GM23248 (cell line): ENCODE measurements around the gene BMPR1B. TPM values are rescaled to one million over a fixed set of nuclear protein-coding genes. Genes with fewer than 3 reads are reported as not detected.
"Not testable (repeated sequence)": the region's sequence is repeated elsewhere in the genome, so short reads cannot be mapped to it uniquely, and the experiment has no call there.

Experiments
- DNase-seq: peaks from one replicate; pipeline ENCODE4 v3.0.0-alpha.2; 2015
- H2AFZ ChIP-seq: fragments of 200-600 bp; sonication (generic); 2 replicates; pipeline ENCODE4 v1.6.1; 2016; ENCODE audit warnings: antibody characterized with exemption
- H3F3A ChIP-seq: fragments of 200-600 bp; sonication (generic); 2 replicates; pipeline ENCODE4 v1.6.1; 2016; ENCODE audit warnings: mild to moderate bottlenecking, antibody characterized with exemption, mixed run types; ENCODE audit not compliant: insufficient read depth
- H3K27ac ChIP-seq: fragments of 200-600 bp; sonication (generic); 2 replicates; pipeline ENCODE4 v1.5.1; 2016; ENCODE audit warnings: mild to moderate bottlenecking
- H3K27me3 ChIP-seq: fragments of 200-600 bp; sonication (generic); replicated peaks from 2 replicates; pipeline ENCODE4 v1.6.1; 2016; ENCODE audit warnings: mild to moderate bottlenecking; ENCODE audit not compliant: insufficient read depth
- H3K36me3 ChIP-seq: fragments of 200-600 bp; sonication (generic); 2 replicates; pipeline ENCODE4 v1.6.1; 2016; ENCODE audit warnings: low read depth, mild to moderate bottlenecking
- H3K4me1 ChIP-seq: fragments of 200-600 bp; sonication (generic); 2 replicates; pipeline ENCODE4 v1.6.1; 2016; ENCODE audit warnings: mild to moderate bottlenecking; ENCODE audit not compliant: insufficient read depth
- H3K4me2 ChIP-seq: fragments of 200-600 bp; sonication (generic); one replicate; pipeline ENCODE4 v1.6.1; 2016; ENCODE audit warnings: mild to moderate bottlenecking; ENCODE audit not compliant: unreplicated experiment
- H3K4me3 ChIP-seq: fragments of 200-600 bp; sonication (generic); 2 replicates; pipeline ENCODE4 v1.5.1; 2016; ENCODE audit warnings: mild to moderate bottlenecking
- H3K79me2 ChIP-seq: fragments of 200-600 bp; sonication (generic); 2 replicates; pipeline ENCODE4 v1.6.1; 2016; ENCODE audit warnings: mild to moderate bottlenecking; ENCODE audit not compliant: insufficient read depth
- H3K9ac ChIP-seq: fragments of 200-600 bp; sonication (generic); 2 replicates; pipeline ENCODE4 v1.6.1; 2016; ENCODE audit warnings: mild to moderate bottlenecking
- H3K9me2 ChIP-seq: fragments of 200-600 bp; sonication (generic); 2 replicates; pipeline ENCODE4 v1.6.1; 2016; ENCODE audit warnings: mixed run types, mild to moderate bottlenecking, moderate library complexity; ENCODE audit not compliant: insufficient read depth
- H3K9me3 ChIP-seq: fragments of 200-600 bp; sonication (generic); one replicate; pipeline ENCODE4 v1.6.1; 2017; ENCODE audit warnings: low read depth
- H4K20me1 ChIP-seq: fragments of 200-600 bp; sonication (generic); 2 replicates; pipeline ENCODE4 v1.6.0; 2016; ENCODE audit not compliant: insufficient read depth
- EZH2 ChIP-seq: fragments of 200-600 bp; sonication (generic); IDR thresholded peaks from 2 replicates; pipeline ENCODE4 v1.6.1; 2018; ENCODE audit warnings: antibody characterized with exemption, mild to moderate bottlenecking; ENCODE audit not compliant: insufficient read depth, poor library complexity, severe bottlenecking
- EZH2phosphoT487 ChIP-seq: fragments of 200-600 bp; sonication (generic); IDR thresholded peaks from 2 replicates; pipeline ENCODE4 v1.6.1; 2018; ENCODE audit warnings: antibody characterized with exemption, moderate library complexity, mild to moderate bottlenecking, low read depth; ENCODE audit not compliant: insufficient read depth
- WGBS, 2 experiments: methylation state at CpG; one replicate each; pipeline ENCODE4 v1.1.6; 2015 to 2017; ENCODE audit warnings: low lambda C conversion rate in 2 of 2, low coverage in 1 of 2; ENCODE audit errors: missing lambda C conversion rate in 2 of 2; 5-methylcytosine and 5-hydroxymethylcytosine counted together
- in situ Hi-C: fragments of 300-500 bp; cut with MboI; formaldehyde crosslinking; loops from 2 replicates; pipeline ENCODE4 v1.15.0; 2020
- polyA plus RNA-seq: library from polyadenylated mRNA; unstranded; fragments of >200 nt; fragmentation: Nextera tagmentation; extraction: Ambion mirVana; gene quantifications from 2 replicates; pipeline ENCODE4 v1.2.1, GENCODE V29; 2016
- total RNA-seq: library from RNA; depleted of rRNA; stranded (reverse); fragments of >200 nt; shearing (Covaris generic); gene quantifications from 2 replicates; pipeline ENCODE4 v1.2.3, GENCODE V29; 2014

BMPR1B gene
- total and polyA plus RNA-seq, 2 experiments from 2014 or later, result 0.60 to 0.76 TPM

GRCh38 chr4:94831607-94832006 is 73.9 kb downstream of the BMPR1B start:
- Histone ChIP-seq H3K9ac (no peak overlapping the region), H3K79me2 (no peaks in the 10 kb centered on the region), H3K4me2 (no peak overlapping the region), H3K27ac (no peak overlapping the region), H3K4me1 (peaks cover 24% of the 10 kb centered on the region), H3K27me3 (no peaks in the 10 kb centered on the region), H3K9me2 (no peaks in the 10 kb centered on the region), H3F3A (0 out of 2 replicates have a peak, but pooled peaks cover 4% of the 10 kb centered on the region), H2AFZ (no peak overlapping the region), H4K20me1 (no peaks in the 10 kb centered on the region), H3K9me3 (no peaks in the 10 kb centered on the region), H3K4me3 (no peak overlapping the region), H3K36me3 (no peaks in the 10 kb centered on the region)
- 94% methylated on average over 2 of the region's 2 CpGs for WGBS, 2 experiments
- DNase-seq, result no peak
- TF ChIP-seq EZH2, result no peak
- TF ChIP-seq EZH2phosphoT487, result no peak
- in situ Hi-C loops, result no loop called here

- in situ Hi-C loops, H3K79me2 ChIP-seq, H3F3A ChIP-seq, H3K27ac ChIP-seq, H3K9ac ChIP-seq, H3K4me3 ChIP-seq, DNase-seq, H2AFZ ChIP-seq, H3K27me3 ChIP-seq, H3K36me3 ChIP-seq, H4K20me1 ChIP-seq, H3K4me2 ChIP-seq, H3K9me3 ChIP-seq, H3K9me2 ChIP-seq: not testable (repeated sequence)
- H3K4me1 ChIP-seq, result peaks cover 17% of the 10 kb centered on the region
- WGBS, 2 experiments, result 96% methylated on average over 5 of the region's 5 CpGs
Measured at GRCh38 chr4:94832329-94832728, 74.6 kb downstream of the BMPR1B start.

- Histone ChIP-seq H3K79me2 (no peaks in the 10 kb centered on the region), H2AFZ (no peak overlapping the region), H3K4me3 (no peak overlapping the region), H3K4me2 (no peak overlapping the region), H3K9ac (no peak overlapping the region), H3K36me3 (no peaks in the 10 kb centered on the region), H3K9me2 (no peaks in the 10 kb centered on the region), H3K27me3 (no peaks in the 10 kb centered on the region), H3K27ac (no peak overlapping the region), H3K9me3 (no peaks in the 10 kb centered on the region), H3K4me1 (peaks cover 7% of the 10 kb centered on the region), H4K20me1 (no peaks in the 10 kb centered on the region), H3F3A (no peaks in the 10 kb centered on the region)
- in situ Hi-C loops, result no loop called here
- no peak for DNase-seq
- 48 to 58% methylated on average over 1 of the region's 1 CpG for WGBS, 2 experiments
- TF ChIP-seq EZH2, result no peak
- TF ChIP-seq EZH2phosphoT487, result no peak
Measured at GRCh38 chr4:94833394-94833793, 75.6 kb downstream of the BMPR1B start.

- TF ChIP-seq EZH2, result no peak
- no peak overlapping the region for H3K9ac ChIP-seq
- H3K36me3 ChIP-seq, result no peaks in the 10 kb centered on the region
- no peak overlapping the region for H2AFZ ChIP-seq
- no peaks in the 10 kb centered on the region for H3K9me2 ChIP-seq
- H4K20me1 ChIP-seq, result no peaks in the 10 kb centered on the region
- H3K79me2 ChIP-seq, result no peaks in the 10 kb centered on the region
- no peaks in the 10 kb centered on the region for H3F3A ChIP-seq
- H3K27me3 ChIP-seq, result no peaks in the 10 kb centered on the region
- no peak overlapping the region for H3K4me2 ChIP-seq
- H3K27ac ChIP-seq, result no peak overlapping the region
- no peaks in the 10 kb centered on the region for H3K4me1 ChIP-seq
- in situ Hi-C loops, result no loop called here
- no peaks in the 10 kb centered on the region for H3K9me3 ChIP-seq
- no peak for DNase-seq
- 93 to 95% methylated on average over 1 of the region's 1 CpG for WGBS, 2 experiments
- no peak overlapping the region for H3K4me3 ChIP-seq
Measured at GRCh38 chr4:94834501-94834900, 76.7 kb downstream of the BMPR1B start.

- H3K27ac ChIP-seq, H4K20me1 ChIP-seq, H3K79me2 ChIP-seq, H3K9me2 ChIP-seq, H3K27me3 ChIP-seq, H3K9me3 ChIP-seq, H3K36me3 ChIP-seq, DNase-seq, H3K9ac ChIP-seq, H3K4me1 ChIP-seq, H2AFZ ChIP-seq, H3K4me2 ChIP-seq, H3F3A ChIP-seq, H3K4me3 ChIP-seq, in situ Hi-C loops: not testable (repeated sequence)
- 88 to 89% methylated on average over 24 to 29 of the region's 29 CpGs for WGBS, 2 experiments
Measured at GRCh38 chr4:94841166-94841863, 83.6 kb downstream of the BMPR1B start.
